NOMO-1 treated with dmso at 0.1 percent for 144 hours (cell line): ENCODE data around the gene KCNN1.
"Not testable (repeated sequence)": the region's sequence is repeated elsewhere in the genome, so short reads cannot be mapped to it uniquely, and the experiment has no call there.

Experiments used
- DNase-seq: peaks from one replicate; lab custom pipeline; 2025; ENCODE audit not compliant: unreplicated experiment; lab: John Stamatoyannopoulos, UW

The KCNN1 gene

DNA sequence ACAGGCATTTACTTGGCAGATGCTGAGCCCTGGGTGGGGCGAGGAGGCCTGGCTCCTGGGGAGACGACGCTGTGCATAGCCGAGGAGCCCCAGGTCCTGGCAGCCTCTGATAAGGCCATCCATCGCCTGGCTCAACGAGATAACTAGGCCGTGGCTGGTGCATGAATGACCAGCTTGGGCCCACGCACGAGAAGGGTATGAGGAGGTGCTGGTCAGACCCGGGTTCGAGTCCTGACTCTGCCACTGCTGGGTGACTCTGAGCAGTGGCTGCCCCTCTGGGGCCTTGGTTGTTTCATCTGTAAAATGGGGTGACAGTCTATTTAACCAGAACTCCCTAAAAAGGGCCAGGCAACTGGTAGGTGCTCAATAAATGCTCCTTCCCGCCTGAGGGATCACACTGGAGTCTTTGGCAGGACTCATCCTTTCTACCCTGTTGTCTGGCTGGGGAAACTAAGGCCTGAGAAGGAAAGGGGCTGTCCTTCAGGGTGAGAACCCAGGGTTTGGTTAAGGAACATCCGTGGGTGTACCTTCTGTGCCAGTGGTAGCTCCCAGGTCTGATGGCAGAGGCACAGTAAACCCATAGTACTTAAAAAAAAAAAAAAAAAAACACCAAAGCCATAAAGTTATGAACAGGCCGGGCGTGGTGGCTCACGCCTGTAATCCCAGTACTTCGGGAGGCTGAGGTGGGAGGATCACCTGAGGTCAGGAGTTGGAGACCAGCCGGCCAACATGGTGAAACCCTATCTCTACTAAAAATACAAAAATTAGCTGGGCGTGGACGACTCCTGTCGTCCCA lies 33.0 kb downstream of the KCNN1 start:
- DNase-seq: no peak

GRCh38 chr19:18000480-18000914 lies 33.6 kb downstream of the KCNN1 start:
- DNase-seq: no peak

DNA sequence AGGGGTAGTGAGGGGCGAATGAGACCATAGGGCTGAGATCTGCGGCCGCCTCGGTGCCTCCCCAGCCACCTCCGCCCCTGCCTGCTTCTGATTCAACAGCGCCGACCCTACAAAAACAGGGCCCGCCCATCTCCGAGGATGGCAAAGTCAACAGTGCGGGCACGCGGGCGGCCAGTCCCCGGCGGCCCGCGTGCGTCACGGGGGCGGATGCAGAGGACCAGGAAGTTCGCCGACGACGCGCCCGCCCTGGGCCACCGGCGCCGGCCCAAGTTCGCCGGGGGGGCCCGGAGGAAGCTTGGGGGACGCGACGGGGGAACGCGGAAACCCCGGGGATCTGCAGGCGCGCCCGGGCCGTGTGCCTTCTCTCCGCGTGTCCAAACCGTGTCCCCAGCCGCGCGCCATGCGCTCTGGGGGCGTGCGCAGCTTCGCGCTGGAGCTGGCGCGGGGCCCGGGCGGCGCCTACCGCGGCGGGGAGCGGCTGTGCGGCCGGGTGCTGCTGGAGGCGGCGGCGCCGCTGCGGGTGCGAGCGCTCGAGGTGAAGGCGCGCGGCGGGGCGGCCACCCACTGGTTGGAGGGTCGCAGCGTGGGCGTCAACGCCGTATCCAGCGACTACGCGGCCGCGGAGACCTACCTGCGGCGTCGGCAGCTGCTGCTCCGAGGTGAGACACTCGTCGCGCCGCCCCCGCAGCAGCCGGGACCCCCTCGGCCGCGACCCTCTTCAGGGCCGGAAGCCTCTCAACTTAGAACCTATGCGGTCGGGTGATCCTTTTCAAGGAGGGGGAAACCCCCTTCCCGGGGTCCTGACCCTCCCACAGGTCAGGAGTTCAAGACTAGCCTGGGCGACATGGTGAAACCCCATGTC lies 34.2 kb downstream of the KCNN1 start:
- peak; percentile 84 for DNase-seq

GRCh38 chr19:18001777-18002345 lies 35.0 kb downstream of the KCNN1 start:
- DNase-seq: no peak

DNA sequence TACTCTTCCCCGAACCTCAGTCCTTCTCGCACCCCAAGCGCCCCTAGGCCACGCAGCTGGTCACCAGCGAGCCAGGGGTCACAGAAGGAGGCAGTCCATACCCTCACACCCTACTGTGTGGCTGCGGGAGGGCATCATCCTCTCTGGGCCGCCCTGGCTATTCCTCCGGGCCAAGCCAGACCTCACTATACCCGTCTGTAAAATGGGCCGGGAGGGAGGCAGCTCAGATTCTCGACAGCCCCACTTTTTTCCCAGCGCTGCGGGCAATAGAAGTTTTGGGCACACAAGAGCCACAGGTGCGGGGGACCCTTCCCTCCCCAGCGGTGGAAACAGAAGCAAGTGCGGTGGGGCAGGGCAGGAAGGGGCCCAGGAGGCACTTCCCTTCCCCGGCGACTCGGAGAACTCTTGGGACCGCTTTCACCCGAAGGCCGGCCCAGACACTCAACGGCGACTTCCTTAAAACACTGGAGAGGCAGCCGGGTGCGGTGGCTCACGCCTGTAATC lies 35.5 kb downstream of the KCNN1 start:
- DNase-seq: peak; percentile 59

DNA sequence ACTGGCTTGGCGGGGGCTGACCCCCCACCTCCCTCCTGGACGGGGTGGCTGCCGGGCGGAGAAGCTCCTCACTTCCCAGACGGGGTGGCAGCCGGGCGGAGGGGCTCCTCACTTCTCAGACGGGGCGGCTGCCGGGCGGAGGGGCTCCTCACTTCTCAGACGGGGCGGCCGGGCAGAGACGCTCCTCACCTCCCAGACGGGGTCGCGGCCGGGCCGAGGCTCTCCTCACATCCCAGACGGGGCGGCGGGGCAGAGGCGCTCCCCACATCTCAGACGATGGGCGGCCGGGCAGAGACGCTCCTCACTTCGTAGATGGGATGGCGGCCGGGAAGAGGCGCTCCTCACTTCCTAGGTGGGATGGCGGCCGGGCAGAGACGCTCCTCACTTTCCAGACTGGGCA lies 38.8 kb downstream of the KCNN1 start:
- not testable (repeated sequence) for DNase-seq

- DNase-seq: peak; percentile 53
These were observed 40.4 kb downstream of the KCNN1 start for GRCh38 chr19:18007044-18007916.

DNA sequence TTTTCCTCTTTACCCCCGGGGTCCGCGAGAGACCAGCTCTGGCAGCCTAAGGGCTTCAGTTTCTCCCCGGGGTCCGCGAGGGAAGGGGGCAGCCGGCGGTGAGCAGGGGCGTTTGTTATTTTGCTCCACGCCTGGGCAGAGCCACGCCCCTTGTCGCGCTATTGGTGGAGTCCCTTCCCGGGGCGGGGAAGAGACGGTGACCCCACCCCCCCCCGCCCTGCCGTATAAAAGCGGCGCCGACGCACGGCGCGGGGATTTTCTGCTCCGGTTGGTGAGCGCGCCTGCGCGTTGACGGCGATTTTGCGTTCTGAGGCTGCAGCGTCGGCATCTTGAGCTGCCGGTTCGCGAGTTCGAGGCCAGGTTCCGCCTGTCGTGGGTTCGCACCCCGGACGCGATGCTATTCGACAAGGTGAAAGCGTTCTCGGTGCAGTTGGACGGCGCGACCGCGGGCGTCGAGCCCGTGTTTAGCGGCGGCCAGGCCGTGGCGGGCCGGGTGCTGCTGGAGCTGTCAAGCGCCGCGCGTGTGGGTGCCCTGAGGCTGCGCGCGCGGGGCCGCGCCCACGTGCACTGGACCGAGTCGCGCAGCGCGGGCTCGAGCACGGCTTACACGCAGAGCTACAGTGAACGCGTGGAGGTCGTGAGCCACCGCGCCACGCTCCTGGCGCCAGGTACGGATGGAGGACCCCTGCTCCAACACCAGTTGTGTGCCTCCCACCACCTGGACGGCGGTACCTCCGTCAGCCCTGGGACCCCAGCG lies 41.2 kb downstream of the KCNN1 start, which contains the start of gene ARRDC2:
ARRDC2 (plus strand) TSS at position 254 of the 757 bp plus-strand sequence; CDS start at position 395, 141 bp downstream.
- no peak for DNase-seq

DNA sequence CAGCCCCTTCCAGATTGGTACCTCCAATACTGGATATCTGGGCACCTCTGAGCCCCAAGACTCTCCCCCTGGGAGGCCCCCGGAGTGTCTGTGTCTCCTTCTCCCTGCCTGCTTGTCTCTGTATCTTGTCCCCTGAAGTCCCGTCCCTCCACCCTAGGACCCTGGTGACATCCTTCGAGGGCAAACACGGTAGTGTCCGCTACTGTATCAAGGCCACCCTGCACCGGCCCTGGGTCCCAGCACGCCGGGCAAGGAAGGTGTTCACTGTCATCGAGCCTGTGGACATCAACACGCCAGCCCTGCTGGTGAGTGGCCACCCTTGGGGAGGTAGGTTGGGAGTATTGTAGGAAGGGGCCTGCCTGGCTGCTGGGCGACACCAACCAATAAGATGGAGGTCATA lies 41.9 kb downstream of the KCNN1 start:
- no peak for DNase-seq

DNA sequence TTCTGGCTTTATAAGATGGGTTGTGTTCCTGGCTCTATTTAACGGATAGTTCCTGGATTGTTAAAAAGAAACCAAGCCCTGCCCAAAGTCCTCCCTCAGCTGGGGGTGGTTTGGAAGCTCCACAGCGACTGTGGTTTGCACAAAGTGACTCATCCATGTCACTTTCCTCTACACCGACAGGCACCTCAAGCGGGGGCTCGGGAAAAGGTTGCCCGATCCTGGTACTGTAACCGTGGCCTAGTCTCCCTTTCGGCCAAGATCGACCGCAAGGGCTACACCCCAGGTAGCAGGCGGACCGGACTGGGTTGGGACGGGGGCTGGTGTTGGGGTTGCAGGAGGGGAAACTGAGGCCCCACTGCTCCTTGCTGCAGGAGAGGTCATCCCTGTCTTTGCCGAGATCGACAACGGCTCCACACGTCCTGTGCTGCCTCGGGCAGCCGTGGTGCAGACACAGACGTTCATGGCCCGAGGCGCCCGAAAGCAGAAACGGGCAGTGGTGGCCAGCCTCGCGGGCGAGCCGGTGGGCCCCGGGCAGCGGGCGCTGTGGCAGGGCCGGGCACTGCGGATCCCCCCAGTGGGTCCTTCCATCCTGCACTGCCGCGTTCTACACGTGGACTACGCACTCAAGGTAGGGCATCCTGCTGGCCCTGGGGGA lies 42.6 kb downstream of the KCNN1 start:
- no peak for DNase-seq

- DNase-seq: no peak
These were observed 43.2 kb downstream of the KCNN1 start for GRCh38 chr19:18010149-18010548.

DNA sequence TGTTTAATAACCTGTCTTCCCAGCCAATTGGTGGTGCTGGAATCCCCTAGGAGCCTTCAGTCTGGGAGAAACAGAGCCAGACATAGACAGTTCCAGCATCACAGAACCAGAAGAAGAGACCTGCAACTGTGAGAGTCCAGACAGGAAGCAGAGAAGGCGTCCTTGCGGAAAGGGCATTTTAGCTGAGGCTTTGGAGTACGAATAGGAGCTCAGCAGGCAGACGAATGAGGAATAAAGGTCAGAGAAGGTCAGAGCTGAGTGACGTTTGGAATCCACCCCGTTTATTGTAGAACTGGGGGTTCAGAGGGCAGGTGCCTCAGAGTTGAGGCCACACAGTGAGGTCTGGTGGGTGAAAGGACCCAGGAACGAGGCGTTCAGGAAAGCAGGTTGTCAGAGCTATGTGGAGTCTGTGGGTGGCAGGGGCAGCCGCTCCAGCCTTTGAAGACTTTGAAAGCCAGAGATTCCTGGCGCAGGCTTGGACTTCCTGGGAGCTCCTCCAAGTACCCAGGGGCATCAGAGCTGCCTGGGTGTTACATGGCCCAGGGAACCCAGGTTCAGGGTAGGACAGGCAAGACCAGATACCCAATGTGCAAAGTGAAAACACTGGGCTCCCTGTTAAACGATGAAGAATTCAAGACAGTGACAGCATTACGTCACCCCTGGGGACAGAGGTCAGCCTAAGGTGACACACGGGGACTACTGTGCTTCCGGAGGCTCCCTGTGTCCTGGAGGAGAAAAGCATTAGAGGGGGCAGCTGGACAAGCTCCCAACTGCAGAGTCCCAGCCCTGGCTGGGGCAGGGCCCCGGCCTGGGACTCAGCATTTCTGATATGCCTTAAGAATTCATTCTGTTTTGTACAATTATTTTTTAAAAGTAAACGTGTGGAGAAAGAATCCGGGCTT lies 46.6 kb downstream of the KCNN1 start:
- no peak for DNase-seq

- DNase-seq: no peak
These were observed 47.3 kb downstream of the KCNN1 start for GRCh38 chr19:18014197-18014596.

GRCh38 chr19:18016209-18016910 lies 49.5 kb downstream of the KCNN1 start:
- no peak for DNase-seq

DNA sequence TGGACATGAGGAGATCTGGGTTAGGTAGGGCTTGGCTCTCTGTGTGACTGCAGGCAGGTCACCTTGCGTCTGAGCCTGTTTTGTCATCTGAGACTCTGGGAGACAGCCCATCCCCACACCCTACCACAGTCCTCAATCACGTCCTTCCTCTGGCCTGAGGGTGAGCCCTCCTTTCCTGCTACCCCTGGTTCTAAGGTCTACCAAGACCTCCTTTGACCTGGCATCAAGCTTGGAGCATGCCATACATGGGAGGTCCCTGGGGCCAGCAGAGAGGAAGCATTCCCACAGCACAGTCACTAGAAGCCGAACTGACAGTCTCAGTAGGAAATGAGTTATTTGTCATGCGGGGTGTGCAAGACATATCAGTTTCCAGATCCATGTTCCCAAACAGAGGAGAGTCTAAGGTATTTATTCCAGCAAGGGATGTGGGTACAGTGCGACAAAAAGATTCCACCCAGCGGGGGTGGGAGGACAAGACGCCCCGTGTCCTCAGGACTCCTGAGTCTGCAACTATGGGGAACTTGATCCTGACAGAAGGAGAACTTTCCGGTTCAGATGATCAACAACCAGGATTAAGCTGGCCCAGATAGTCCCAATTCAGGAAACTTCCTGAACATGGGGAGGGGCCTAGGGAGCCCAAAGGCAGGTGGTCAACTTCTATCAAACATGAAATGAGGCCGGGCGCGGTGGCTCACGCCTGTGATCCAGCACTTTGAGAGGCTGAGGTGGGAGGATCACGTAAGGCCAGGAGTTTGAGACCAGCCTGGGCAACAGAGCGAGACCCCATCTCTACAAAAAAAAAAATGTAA lies 50.6 kb downstream of the KCNN1 start:
- no peak for DNase-seq

- no peak for DNase-seq
These were observed 53.5 kb downstream of the KCNN1 start for GRCh38 chr19:18020212-18021085.
